Heart left ventricle (tissue), 13 donors: ENCODE measurements around the gene FTCDNL1.

Experiments
- POLR2A ChIP-seq, 2 donors: fragments of 450-650 bp; IDR thresholded peaks; one replicate each; pipeline ENCODE4 v1.6.1; 2017; ENCODE audit warnings: antibody characterized with exemption in 2 of 2, mild to moderate bottlenecking in 2 of 2, moderate library complexity in 2 of 2
- TF ChIP-seq, protein P1 (sequence below), 12 donors: fragments of 200-600 bp; sonication (generic) in 4 of 12; IDR thresholded peaks; one replicate each; pipeline versions ENCODE4 v1.5.0 to v1.8.0; 2018 to 2022; ENCODE audit warnings: antibody characterized with exemption in 12 of 12, mild to moderate bottlenecking in 5 of 12
- donor health status: ischemic (EF 13 %, LVEDD 7.1; RV severe dilation, severe dysfunction).
- donor health status: DM: no; HTN: yes; CAD: no.
- donor health status: DM: no; HTN: no; CAD: no.
- donor health status: ischemic (EF 25% LVEDD 6.9; RV normal size, moderate dysfunction).
- donor health status: ischemic (EF 25% LVEDD 5.7; RV mildly dilated, moderate dysfunction).
- donor health status: ischemic (EF 35%, LVEDD 5.7; RV mildly dilated, moderate dysfunction).
- donor health status: nonischemic (EF 11% LVEDD 7.7; RV severe dilation, severe dysfunction).
- donor health status: DM: yes; HTN: yes; CAD: no.
- donor health status: PGD.
- donor health status: ischemic (EF 29% LVEDD 5.4; RV normal size, mild dysfunction).
- donor health status: nonischemic (EF 23%, LVEDD 6.1; RV moderate dilation, normal function).

- TF ChIP-seq, protein P1, sequence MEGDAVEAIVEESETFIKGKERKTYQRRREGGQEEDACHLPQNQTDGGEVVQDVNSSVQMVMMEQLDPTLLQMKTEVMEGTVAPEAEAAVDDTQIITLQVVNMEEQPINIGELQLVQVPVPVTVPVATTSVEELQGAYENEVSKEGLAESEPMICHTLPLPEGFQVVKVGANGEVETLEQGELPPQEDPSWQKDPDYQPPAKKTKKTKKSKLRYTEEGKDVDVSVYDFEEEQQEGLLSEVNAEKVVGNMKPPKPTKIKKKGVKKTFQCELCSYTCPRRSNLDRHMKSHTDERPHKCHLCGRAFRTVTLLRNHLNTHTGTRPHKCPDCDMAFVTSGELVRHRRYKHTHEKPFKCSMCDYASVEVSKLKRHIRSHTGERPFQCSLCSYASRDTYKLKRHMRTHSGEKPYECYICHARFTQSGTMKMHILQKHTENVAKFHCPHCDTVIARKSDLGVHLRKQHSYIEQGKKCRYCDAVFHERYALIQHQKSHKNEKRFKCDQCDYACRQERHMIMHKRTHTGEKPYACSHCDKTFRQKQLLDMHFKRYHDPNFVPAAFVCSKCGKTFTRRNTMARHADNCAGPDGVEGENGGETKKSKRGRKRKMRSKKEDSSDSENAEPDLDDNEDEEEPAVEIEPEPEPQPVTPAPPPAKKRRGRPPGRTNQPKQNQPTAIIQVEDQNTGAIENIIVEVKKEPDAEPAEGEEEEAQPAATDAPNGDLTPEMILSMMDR (IDR thresholded peaks at IDR 0.05), result no peak
- no peak for TF ChIP-seq POLR2A (IDR thresholded peaks at IDR 0.05)
Observed at GRCh38 chr2:199818026-199818425, 33.0 kb downstream of the FTCDNL1 start.
